GM11168 (cell line): ENCODE results near the gene PALB2.
"Not testable (repeated sequence)": the region's sequence is repeated elsewhere in the genome, so short reads cannot be mapped to it uniquely, and the experiment has no call there.

Experiments used
- in situ Hi-C: fragments of 300-500 bp; cut with MboI; formaldehyde crosslinking; loops from one replicate; pipeline ENCODE4 v1.12.0; 2022; ENCODE audit warnings: low sequenced_read_pairs; ENCODE audit not compliant: unreplicated experiment

PALB2 gene

GRCh38 chr16:23650674-23651416 lies 9.7 kb upstream of the PALB2 start:
- in situ Hi-C loops, result no loop called here

GRCh38 chr16:23642246-23642774 lies 1.2 kb upstream of the PALB2 start:
- in situ Hi-C loops, result no loop called here

- in situ Hi-C loops, result no loop called here
Observed at GRCh38 chr16:23640615-23640930, 537 bp downstream of the PALB2 start.

DNA sequence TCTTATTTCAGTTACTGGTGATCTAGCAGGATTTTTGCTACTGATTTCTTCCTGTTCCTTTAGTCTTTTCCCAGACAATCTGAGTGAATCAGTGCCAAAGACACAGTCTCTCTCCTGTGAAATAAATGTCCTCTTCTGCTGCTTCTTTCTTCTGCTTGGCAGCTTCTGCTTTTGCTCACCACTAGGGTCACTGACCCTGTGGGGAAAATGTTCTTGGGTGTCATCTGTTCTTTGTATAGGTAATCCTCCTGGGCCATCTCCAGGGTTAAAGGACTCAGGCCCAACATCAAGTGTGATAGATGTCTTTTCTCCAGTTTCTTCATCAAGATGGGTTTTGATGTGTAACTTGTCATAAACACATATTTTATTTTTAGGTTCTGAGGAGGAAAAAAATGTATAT lies 5.2 kb downstream of the PALB2 start:
- in situ Hi-C loops, result no loop called here

- in situ Hi-C loops, result no loop called here
Observed at GRCh38 chr16:23634461-23635036, 6.6 kb downstream of the PALB2 start.

DNA sequence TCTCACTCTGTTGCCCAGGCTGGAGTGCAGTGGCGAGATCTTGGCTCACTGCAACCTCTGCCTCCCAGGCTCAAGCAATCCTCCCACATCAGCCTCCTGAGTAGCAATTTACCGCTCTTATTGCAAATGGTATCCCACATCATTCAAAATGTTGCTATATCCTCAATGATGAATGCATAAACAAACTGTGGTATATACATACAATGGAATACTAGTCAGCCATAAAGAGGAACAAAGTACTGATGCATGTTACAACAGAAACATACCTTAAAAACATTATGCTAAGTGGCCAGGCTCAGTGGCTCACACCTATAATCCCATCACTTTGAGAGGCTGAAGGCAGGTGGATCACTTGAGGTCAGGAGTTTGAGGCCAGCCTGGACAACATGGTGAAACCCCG lies 9.2 kb downstream of the PALB2 start:
- in situ Hi-C loops, result not testable (repeated sequence)

DNA sequence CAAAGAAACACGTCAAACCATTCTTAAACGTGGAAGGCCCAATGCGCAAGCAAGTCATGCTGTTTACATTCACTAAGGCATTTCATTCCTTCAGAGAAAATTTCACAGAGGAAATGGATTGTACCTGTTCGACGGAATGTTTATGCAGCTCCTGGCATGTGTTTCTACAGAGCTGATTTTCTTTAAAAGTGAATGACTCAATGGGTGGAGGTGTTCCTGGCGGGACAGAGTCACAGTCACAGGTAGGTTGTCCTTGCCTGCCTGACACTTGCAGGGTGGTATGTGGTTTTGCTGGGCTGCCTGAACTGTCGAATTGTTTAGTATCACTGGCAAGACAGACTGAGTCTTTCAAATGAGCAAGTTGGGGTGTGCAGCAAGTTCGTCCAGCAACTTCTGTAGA lies 11.6 kb downstream of the PALB2 start:
- in situ Hi-C loops, result no loop called here

DNA sequence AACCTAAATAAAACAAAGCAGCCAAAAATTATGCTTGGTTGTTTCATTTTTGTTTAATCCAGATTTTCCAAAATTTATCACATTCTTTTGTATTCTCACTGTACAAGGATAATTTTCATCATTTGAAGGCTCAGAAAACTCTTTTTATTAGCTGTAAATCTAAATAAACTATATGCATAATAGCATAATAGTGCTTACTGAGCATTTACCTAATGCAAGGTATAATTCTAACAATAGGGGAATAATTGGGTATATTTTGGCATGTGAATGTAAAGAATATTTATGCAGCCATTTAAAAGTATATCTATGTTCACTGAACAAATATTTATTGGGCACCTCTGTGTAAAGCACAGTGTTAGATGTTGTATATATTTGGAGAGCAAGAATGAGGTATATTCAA lies 17.0 kb downstream of the PALB2 start:
- in situ Hi-C loops, result no loop called here

- in situ Hi-C loops, result no loop called here
Observed at GRCh38 chr16:23615805-23616204, 25.3 kb downstream of the PALB2 start.

DNA sequence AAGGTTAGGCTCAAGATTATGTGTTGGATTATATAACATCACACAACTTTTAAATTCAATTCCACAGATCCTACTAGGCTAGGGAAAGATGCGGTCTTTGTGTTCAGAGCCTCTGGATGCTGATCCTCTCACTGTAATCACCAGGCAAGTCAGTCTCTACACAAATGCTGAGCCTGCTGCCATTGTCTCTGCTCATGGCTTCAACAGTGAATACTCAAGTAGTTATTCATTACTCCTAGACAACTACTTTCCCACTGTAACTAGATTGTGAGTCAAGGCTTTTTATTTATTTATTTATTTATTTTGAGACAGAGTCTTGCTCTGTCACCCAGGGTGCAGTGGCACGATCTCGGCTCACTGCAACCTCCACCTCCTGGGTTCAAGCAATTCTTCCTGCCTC lies 29.2 kb downstream of the PALB2 start:
- in situ Hi-C loops, result no loop called here

DNA sequence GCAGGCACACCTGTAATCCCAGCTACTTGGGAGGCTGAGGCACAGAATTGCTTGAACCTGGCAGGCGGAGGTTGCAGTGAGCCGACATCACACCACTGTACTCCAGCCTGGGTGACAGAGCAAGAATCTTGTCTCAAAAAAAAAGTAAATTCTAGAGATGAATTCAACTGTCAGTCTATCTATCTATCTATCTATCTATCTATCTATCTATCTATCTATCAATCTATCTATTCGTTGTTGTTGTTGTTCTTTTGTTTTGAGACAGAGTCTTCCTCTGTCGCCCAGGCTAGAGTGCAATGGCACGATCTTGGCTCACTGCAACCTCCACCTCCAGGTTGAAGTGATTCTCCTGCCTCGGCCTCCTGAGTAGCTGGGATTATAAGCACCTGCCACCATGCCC lies 30.2 kb downstream of the PALB2 start:
- in situ Hi-C loops, result not testable (repeated sequence)

DNA sequence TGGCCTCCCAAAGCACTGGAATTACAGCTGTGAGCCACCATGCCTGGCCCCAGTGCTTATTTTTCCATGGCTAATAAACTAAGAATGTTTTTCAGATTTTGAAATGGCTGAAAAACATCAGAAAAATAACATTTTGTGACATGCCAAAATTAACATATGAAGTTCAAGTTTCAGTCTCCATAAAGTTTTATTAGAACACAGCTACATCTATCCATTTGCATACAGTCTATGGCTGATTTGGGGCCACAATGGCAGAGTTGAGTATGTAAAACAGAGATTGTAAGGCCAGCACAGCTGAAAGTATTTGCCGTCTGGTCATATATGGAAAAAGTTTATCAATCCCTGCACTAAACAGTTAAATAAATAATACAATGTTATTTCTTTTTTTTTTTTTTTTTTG lies 31.2 kb downstream of the PALB2 start:
- in situ Hi-C loops, result no loop called here

- in situ Hi-C loops, result no loop called here
Observed at GRCh38 chr16:23608194-23608593, 32.9 kb downstream of the PALB2 start.

- in situ Hi-C loops, result no loop called here
Observed at GRCh38 chr16:23607726-23608125, 33.4 kb downstream of the PALB2 start.

DNA sequence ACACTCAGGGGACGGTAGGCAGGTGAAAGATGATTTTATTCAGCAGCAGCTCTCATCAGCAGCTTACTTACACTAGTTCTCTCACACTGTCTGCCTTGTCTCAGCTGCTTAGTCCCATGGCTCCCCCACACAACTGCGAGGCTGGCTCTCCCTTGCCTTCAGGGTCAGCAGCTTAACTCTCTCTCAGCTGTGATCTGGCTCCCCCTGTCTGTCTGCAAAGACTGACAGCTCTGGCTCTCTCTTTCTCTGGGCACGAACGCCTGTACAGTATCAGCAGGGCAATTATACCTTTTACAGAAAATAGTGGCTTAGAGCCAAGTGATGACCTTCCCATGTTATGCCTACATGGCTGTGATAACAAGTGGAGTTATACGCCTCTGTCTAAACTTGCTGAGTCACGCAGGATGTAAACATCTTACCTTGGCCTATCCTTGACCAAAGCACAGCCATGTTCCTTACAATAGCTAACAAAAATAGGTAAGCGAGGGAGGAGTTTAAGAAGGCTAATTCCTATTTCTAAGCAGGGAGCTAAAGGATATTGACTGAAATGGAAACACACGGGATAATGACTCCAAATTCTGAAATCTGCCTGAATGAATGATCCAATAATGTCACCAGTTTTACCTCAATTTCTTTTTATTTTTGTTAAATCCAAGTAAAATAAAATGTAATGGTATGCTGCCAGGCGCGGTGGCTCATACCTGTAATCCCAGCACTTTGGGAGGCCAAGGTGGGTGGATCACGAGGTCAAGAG lies 43.9 kb downstream of the PALB2 start:
- in situ Hi-C loops, result no loop called here

DNA sequence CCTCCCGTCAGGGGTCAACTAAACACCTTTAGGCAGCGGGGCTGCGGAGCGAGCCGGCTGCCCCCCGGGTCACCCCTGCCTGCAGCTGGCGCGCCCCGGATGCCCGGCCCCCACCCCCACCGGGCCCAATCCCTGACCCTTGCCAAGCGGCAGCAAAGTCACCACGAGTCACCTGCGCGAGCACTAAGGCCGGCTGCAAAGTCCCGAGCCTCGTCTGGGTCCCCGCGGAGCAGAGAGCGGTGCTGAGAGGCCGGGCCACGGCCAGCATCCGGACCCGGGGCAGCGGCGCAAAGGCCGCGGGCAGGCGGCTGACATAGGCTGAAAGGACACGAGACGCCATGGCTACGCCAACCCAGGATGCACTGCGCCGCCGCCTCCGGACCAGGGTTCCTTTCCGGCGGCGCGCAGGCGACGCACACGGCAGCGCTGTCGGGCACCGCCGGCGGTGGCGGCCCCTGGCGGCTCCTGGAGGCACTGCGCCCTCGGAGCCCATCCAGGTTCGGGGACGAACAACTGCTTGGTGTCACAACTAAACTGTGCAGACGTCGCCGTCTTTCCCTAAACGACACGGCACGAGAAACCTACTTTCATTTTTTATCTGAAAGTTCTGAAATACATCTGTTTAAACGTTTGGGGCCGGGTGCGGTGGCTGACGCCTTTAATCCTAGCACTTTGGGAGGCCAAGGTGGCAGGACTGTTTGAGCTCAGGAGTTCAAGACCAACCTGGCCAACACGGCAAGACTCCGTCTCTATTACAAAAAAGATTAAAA lies 45.0 kb downstream of the PALB2 start, which contains the start of gene NDUFAB1:
Gene NDUFAB1 (minus strand): TSS at position 366 of the 770 bp plus-strand sequence. CDS start 26 bp downstream, at position 340.
- in situ Hi-C loops, result no loop called here

- in situ Hi-C loops, result no loop called here
Observed at GRCh38 chr16:23595246-23595950, 45.7 kb downstream of the PALB2 start.

DNA sequence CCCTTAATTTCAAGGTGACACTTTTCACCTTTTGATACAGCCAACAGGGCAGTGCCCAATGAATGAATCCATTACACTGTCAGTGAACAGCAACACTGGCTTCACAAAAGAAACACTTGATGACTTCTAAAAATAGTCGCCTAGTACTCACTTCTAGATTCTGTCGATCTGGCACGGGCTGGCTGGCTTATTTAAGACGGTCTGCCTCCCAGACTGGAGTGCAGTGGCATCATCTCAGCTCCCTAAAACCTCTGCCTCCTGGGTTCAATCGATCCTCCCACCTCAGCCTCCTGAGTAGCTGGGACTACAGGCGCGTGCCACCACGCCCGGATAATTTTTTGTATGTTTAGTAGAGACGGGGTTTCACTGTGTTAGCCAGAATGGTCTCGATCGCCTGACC lies 46.9 kb downstream of the PALB2 start:
- in situ Hi-C loops, result no loop called here

DNA sequence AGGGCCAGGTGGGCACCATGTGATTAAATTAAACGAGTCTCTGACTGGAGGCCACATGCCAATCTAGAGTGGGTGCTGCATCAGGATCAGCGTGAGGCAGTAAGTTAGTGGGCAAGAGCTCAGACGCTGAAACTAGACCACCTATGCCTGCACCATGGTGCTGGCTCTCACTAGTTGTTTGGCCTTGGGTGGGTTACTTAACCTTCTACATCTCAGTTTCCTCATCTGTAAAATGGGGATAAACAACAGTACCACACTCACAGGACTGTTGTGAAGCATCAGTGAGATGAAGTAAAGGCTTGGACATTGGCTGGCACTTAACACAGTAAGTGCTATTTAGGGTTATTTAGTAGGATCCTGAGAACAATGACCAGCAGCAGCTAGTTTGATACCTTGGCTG lies 50.9 kb downstream of the PALB2 start:
- in situ Hi-C loops, result no loop called here

DNA sequence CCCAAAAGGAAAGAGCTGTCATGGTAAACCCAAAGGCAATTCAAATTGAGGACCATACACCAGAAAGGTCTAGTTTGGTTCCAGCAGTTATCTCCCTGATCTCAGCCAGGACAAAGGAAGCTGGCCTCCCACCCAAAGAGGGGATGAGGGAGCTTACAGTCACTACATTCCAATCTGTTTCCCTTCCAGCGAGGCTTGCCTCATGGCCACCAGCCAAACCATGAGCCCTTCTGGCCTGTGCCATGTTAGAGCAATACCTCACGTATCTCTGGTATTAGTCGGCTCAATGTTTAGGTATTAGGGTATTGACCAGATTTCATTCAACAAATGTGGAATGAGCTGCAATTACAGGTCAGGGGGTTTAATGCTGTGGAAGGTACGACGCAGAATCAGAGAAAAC lies 53.4 kb downstream of the PALB2 start:
- in situ Hi-C loops, result no loop called here
